ENCODE results near the gene APBB2. TPM values are rescaled to one million over a fixed set of nuclear protein-coding genes. Genes with fewer than 3 reads are reported as not detected.

Gene APBB2
- total RNA-seq, 4 donors from 2014 or later, result 32.4 to 133 (median 92.1) TPM

- Histone ChIP-seq H3K4me3 (no peak overlapping the region), H3K4me1 (no peaks in the 10 kb centered on the region), H3K9me3 (peaks cover 0 to 2% of the 10 kb centered on the region in 2 donors), H3K36me3 (no peaks in the 10 kb centered on the region), H3K27me3 (no peaks in the 10 kb centered on the region), H3K27ac (no peak overlapping the region)
- DNase-seq, result no peak
- intact Hi-C loops (cut with DNase I; ENCODE audit: low total_unique reads), result no loop called here
- no peak for TF ChIP-seq POLR2A (IDR thresholded peaks at IDR 0.05)
- TF ChIP-seq, protein P1, sequence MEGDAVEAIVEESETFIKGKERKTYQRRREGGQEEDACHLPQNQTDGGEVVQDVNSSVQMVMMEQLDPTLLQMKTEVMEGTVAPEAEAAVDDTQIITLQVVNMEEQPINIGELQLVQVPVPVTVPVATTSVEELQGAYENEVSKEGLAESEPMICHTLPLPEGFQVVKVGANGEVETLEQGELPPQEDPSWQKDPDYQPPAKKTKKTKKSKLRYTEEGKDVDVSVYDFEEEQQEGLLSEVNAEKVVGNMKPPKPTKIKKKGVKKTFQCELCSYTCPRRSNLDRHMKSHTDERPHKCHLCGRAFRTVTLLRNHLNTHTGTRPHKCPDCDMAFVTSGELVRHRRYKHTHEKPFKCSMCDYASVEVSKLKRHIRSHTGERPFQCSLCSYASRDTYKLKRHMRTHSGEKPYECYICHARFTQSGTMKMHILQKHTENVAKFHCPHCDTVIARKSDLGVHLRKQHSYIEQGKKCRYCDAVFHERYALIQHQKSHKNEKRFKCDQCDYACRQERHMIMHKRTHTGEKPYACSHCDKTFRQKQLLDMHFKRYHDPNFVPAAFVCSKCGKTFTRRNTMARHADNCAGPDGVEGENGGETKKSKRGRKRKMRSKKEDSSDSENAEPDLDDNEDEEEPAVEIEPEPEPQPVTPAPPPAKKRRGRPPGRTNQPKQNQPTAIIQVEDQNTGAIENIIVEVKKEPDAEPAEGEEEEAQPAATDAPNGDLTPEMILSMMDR (IDR thresholded peaks at IDR 0.05), result no peak
These were observed 431.5 kb downstream of the APBB2 start for GRCh38 chr4:40782876-40783275.

DNA sequence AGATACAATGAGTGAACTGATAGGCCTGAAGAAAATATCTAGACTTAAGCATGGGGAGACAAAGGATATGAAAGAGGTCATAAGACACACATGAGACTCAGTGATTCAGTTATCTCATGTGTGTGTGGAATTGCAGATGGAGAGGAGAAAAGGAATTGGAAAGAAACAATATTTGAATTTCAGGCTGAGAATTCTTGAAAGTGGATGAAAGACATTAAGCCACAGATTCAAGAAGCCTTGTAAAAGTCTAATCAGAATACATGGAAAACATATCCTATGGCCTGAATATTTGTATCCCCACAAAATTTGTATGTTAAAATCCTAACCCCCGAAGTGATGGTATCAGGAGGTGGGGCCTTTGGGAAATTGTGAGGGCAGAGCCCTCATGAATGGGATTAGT is 436.3 kb downstream of the APBB2 start:
- H3K27me3 ChIP-seq, result no peaks in the 10 kb centered on the region
- no peak overlapping the region for H3K27ac ChIP-seq
- peaks cover 0 to 4% of the 10 kb centered on the region in 2 donors for H3K9me3 ChIP-seq
- DNase-seq, result no peak
- no peak overlapping the region for H3K4me3 ChIP-seq
- no peaks in the 10 kb centered on the region for H3K36me3 ChIP-seq
- intact Hi-C loops (cut with DNase I; ENCODE audit: low total_unique reads), result no loop called here
- TF ChIP-seq, protein P1 (IDR thresholded peaks at IDR 0.05), result no peak
- TF ChIP-seq POLR2A (IDR thresholded peaks at IDR 0.05), result no peak
- H3K4me1 ChIP-seq, result no peaks in the 10 kb centered on the region

DNA sequence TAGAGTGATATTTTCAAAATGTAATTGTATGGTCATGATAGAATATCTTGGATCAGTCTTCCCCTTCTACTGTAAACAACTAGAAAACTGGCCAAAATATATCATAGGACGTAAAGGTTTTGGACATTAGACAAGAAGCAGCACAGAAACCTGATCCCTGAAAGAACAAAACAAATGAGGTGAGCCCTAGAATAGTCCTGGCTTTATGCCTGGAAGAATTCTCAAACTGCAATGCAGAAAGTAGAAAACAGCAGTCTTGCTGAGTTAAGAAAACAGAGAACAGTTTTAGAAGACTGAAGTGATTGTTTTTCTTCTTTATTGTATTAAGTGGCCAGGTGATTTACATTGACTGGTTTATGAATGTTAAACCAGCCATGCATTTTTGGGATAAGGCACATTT is 445.1 kb downstream of the APBB2 start:
- DNase-seq, result no peak
- Histone ChIP-seq H3K9me3 (no peaks in the 10 kb centered on the region), H3K27ac (no peak overlapping the region), H3K4me1 (no peaks in the 10 kb centered on the region), H3K4me3 (no peak overlapping the region), H3K36me3 (no peaks in the 10 kb centered on the region), H3K27me3 (no peaks in the 10 kb centered on the region)
- intact Hi-C loops (cut with DNase I; ENCODE audit: low total_unique reads), result no loop called here
- TF ChIP-seq, protein P1 (IDR thresholded peaks at IDR 0.05), result no peak
- no peak for TF ChIP-seq POLR2A (IDR thresholded peaks at IDR 0.05)

DNA sequence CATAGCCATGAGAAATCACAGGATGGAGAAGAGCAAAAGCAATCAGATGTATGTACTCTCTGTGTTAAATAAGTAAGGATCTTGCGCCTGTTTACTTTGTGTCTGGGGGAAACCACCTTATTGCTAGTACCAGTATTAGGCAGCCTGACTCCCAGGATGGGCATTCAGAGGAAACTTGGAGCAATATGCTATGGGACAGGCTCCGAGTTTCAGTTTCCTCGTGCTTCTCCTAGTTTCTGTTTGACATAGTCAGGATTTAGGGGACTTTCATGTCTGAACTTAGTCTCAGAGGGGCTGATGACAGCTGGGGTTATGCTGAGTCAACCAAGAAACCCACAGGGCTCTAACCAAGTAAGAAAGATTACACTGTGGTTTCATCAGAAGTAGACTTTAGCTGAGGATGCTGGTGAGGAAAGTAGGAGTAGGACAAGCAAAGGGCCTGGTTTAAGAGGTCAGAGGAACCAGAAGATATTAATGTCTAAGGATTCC is 451.1 kb downstream of the APBB2 start:
- DNase-seq, result no peak
- Histone ChIP-seq H3K27me3 (no peaks in the 10 kb centered on the region), H3K27ac (no peak overlapping the region), H3K36me3 (no peaks in the 10 kb centered on the region), H3K9me3 (no peaks in the 10 kb centered on the region), H3K4me3 (no peak overlapping the region), H3K4me1 (no peaks in the 10 kb centered on the region)
- TF ChIP-seq POLR2A (IDR thresholded peaks at IDR 0.05), result no peak
- TF ChIP-seq, protein P1 (IDR thresholded peaks at IDR 0.05), result no peak
- intact Hi-C loops (cut with DNase I; ENCODE audit: low total_unique reads), result no loop called here

Small RNAs within 50 kb of the gene (small RNA-seq; reads per million reads assigned to genes)
- not detected for gene RF00019
- not detected for gene RNA5SP160
- gene RNU6-1195P, result not detected
- gene RNU6-836P, result not detected

Other genes starting within 250 kb of the APBB2 start
- 10 to 100 TPM in 3 of 4 donors, 1 to 10 TPM in 1; 3.5 to 81.4 (median 46.4) TPM for gene UCHL1, start 42.4 kb upstream of the APBB2 start, total RNA-seq